ENCODE measurements around the gene MPP2.
"Not testable (repeated sequence)": the region's sequence is repeated elsewhere in the genome, so short reads cannot be mapped to it uniquely, and the experiment has no call there.

MPP2 gene

GRCh38 chr17:43931062-43931571 lies 23.8 kb upstream of the MPP2 start:
- no peak for DNase-seq (ENCODE audit: low read depth)

GRCh38 chr17:43928609-43929008 lies 21.3 kb upstream of the MPP2 start:
- no peak for DNase-seq (ENCODE audit: low read depth)

- DNase-seq (ENCODE audit: low read depth) = not testable (repeated sequence)
Measured at GRCh38 chr17:43927929-43928328, 20.6 kb upstream of the MPP2 start.

- DNase-seq (ENCODE audit: low read depth) = no peak
Measured at GRCh38 chr17:43927060-43927864, 19.9 kb upstream of the MPP2 start.

- DNase-seq (ENCODE audit: low read depth) = no peak
Measured at GRCh38 chr17:43924558-43924957, 17.2 kb upstream of the MPP2 start.

- no peak for DNase-seq (ENCODE audit: low read depth)
Measured at GRCh38 chr17:43920500-43921095, 13.3 kb upstream of the MPP2 start.

- DNase-seq (ENCODE audit: low read depth) = no peak
Measured at GRCh38 chr17:43918026-43918389, 10.7 kb upstream of the MPP2 start.

GRCh38 chr17:43917348-43918025 lies 10.2 kb upstream of the MPP2 start:
- DNase-seq (ENCODE audit: low read depth) = no peak

GRCh38 chr17:43917016-43917347 lies 9.6 kb upstream of the MPP2 start:
- no peak for DNase-seq (ENCODE audit: low read depth)

GRCh38 chr17:43916385-43916784 lies 9.0 kb upstream of the MPP2 start:
- no peak for DNase-seq (ENCODE audit: low read depth)

- DNase-seq (ENCODE audit: low read depth) = no peak
Measured at GRCh38 chr17:43915559-43915958, 8.2 kb upstream of the MPP2 start.

- DNase-seq (ENCODE audit: low read depth) = no peak
Measured at GRCh38 chr17:43914451-43914850, 7.1 kb upstream of the MPP2 start.

- no peak for DNase-seq (ENCODE audit: low read depth)
Measured at GRCh38 chr17:43913584-43913983, 6.2 kb upstream of the MPP2 start.

- no peak for DNase-seq (ENCODE audit: low read depth)
Measured at GRCh38 chr17:43912635-43913304, 5.4 kb upstream of the MPP2 start.

GRCh38 chr17:43911904-43912303 lies 4.6 kb upstream of the MPP2 start:
- no peak for DNase-seq (ENCODE audit: low read depth)

- no peak for DNase-seq (ENCODE audit: low read depth)
Measured at GRCh38 chr17:43909537-43910231, 2.3 kb upstream of the MPP2 start.

- no peak for DNase-seq (ENCODE audit: low read depth)
Measured at GRCh38 chr17:43907998-43908721, 824 bp upstream of the MPP2 start.

- no peak for DNase-seq (ENCODE audit: low read depth)
Measured at GRCh38 chr17:43906951-43907424, 348 bp downstream of the MPP2 start.

GRCh38 chr17:43905985-43906852 lies 1.1 kb downstream of the MPP2 start:
- no peak for DNase-seq (ENCODE audit: low read depth)

GRCh38 chr17:43905400-43905984 lies 1.8 kb downstream of the MPP2 start:
- DNase-seq (ENCODE audit: low read depth) = no peak
